WERI-Rb-1 (cell line): ENCODE data around the gene SHISAL1.

Experiments
- DNase-seq: peaks from one replicate; pipeline ENCODE4 v3.0.0-alpha.2; 2020
- H3K27ac ChIP-seq: fragments of 250-450 bp; sonication (Bioruptor Pico); 2 replicates; pipeline ENCODE4 v1.5.1; 2020; ENCODE audit warnings: mild to moderate bottlenecking, moderate library complexity
- H3K27me3 ChIP-seq: fragments of 250-450 bp; sonication (Bioruptor Pico); 2 replicates; pipeline ENCODE4 v1.5.1; 2021; ENCODE audit warnings: mild to moderate bottlenecking, low read depth, moderate library complexity; ENCODE audit not compliant: insufficient read depth, severe bottlenecking
- H3K36me3 ChIP-seq: fragments of 250-450 bp; sonication (Bioruptor Pico); 2 replicates; pipeline ENCODE4 v1.5.1; 2020; ENCODE audit warnings: mild to moderate bottlenecking, moderate library complexity
- H3K4me3 ChIP-seq: 2 replicates; pipeline ENCODE4 v1.5.1; 2011; ENCODE audit warnings: low read depth, mild to moderate bottlenecking, control low read depth, low read length
- H3K9me3 ChIP-seq: fragments of 250-450 bp; sonication (Bioruptor Pico); 2 replicates; pipeline ENCODE4 v1.5.1; 2021; ENCODE audit warnings: mild to moderate bottlenecking, moderate library complexity; ENCODE audit not compliant: severe bottlenecking
- TF ChIP-seq, protein P1 (sequence below): IDR thresholded peaks from 2 replicates; pipeline ENCODE4 v1.5.1; 2011; ENCODE audit warnings: low read depth, mild to moderate bottlenecking, control low read depth, inconsistent platforms, low read length

The SHISAL1 gene

DNA sequence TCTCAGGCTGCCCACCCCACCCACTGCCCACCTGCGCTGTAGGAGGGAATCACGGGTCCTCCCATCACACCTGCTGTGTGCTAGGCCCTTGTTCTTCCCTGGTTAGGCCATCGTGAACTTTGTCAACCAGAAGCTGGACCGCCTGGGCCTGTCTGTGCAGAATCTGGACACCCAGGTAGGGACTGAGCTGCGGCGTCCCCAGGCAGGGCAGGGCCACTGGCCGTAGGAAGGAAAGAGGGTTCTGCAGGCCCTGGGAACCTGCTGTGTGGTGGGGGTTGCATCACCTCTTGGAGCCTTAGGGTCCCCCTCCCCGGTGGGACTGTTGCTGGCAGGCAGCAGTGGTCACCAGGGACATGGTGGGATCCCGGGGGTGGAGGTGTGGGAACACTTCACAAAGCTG is 116.5 kb downstream of the SHISAL1 start:
- TF ChIP-seq, protein P1, sequence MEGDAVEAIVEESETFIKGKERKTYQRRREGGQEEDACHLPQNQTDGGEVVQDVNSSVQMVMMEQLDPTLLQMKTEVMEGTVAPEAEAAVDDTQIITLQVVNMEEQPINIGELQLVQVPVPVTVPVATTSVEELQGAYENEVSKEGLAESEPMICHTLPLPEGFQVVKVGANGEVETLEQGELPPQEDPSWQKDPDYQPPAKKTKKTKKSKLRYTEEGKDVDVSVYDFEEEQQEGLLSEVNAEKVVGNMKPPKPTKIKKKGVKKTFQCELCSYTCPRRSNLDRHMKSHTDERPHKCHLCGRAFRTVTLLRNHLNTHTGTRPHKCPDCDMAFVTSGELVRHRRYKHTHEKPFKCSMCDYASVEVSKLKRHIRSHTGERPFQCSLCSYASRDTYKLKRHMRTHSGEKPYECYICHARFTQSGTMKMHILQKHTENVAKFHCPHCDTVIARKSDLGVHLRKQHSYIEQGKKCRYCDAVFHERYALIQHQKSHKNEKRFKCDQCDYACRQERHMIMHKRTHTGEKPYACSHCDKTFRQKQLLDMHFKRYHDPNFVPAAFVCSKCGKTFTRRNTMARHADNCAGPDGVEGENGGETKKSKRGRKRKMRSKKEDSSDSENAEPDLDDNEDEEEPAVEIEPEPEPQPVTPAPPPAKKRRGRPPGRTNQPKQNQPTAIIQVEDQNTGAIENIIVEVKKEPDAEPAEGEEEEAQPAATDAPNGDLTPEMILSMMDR = no peak
- no peak for DNase-seq
- no peak overlapping the region for H3K4me3 ChIP-seq
- peaks cover 2% of the 10 kb centered on the region for H3K9me3 ChIP-seq
- H3K36me3 ChIP-seq = no peaks in the 10 kb centered on the region
- no peaks in the 10 kb centered on the region for H3K27me3 ChIP-seq
- no peak overlapping the region for H3K27ac ChIP-seq

DNA sequence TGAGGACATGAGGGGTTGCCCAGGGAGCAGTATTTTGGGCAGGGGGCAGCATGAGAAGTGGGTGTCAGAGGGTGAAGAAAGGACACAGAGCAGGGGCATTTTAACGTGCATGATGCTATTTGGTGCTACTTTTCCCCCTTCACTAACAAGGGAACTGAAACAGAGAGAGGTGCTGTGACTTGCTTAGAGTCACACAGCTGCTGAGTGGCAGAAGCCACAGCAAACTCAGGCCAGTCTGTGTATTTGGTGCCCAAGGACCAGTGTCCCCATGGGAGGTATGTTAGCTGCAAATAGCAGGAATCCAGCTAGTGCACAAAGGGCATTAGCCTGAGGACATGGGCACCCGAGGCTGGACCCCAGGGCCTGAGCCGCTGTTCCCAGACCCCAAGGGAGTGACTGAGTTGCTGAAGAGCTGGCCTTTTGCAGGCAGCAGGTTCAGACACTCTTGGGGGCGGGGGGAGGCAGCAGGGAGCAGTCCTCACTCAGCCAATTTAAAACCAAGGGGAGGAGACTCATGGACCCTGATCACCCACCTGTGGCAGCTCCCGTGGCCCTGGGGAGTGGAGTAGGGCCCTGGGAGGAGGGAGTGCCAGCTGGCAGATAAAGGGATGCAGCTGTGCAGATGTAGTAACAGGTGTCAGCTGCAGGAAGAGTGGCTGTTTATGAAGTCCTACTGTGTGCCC is 117.4 kb downstream of the SHISAL1 start:
- TF ChIP-seq, protein P1 = no peak
- H3K36me3 ChIP-seq = no peaks in the 10 kb centered on the region
- H3K4me3 ChIP-seq = no peak overlapping the region
- no peaks in the 10 kb centered on the region for H3K27me3 ChIP-seq
- peaks cover 2% of the 10 kb centered on the region for H3K9me3 ChIP-seq
- no peak for DNase-seq
- no peak overlapping the region for H3K27ac ChIP-seq

DNA sequence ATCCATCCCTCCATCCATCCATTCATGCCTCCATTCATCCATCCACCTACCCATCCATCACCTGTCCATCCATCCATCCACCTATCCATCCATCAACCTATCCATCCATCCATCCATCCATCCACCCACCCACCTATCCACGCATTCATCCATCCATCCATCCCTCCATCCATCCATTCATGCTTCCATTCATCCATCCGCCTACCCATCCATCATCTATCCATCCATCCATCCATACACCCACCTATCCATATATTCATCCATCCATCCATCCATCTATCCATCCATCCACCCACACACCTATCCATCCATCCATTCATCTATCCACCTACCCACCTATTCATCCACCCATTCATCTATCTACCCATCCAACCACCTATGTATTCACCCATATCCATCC is 118.2 kb downstream of the SHISAL1 start:
- H3K4me3 ChIP-seq = no peak overlapping the region
- TF ChIP-seq, protein P1 = no peak
- H3K27ac ChIP-seq = no peak overlapping the region
- H3K36me3 ChIP-seq = no peaks in the 10 kb centered on the region
- DNase-seq = no peak
- H3K27me3 ChIP-seq = no peaks in the 10 kb centered on the region
- H3K9me3 ChIP-seq = peaks cover 2% of the 10 kb centered on the region
